Activated naive CD4-positive, alpha-beta T cell treated with Interleukin-2 at 50 U/mL for 16 hours (primary cell): ENCODE data around the gene ITGB8.

Experiments used
- DNase-seq: peaks from one replicate; pipeline ENCODE4 v3.0.0-alpha.2; 2020

Gene ITGB8

GRCh38 chr7:20310301-20310700, 20.4 kb upstream of the ITGB8 start:
- DNase-seq: no peak

- no peak for DNase-seq
Observed at GRCh38 chr7:20310963-20311742, 19.5 kb upstream of the ITGB8 start.

- no peak for DNase-seq
Observed at GRCh38 chr7:20311743-20312042, 19.0 kb upstream of the ITGB8 start.

GRCh38 chr7:20312562-20312961, 18.1 kb upstream of the ITGB8 start:
- DNase-seq: no peak

- DNase-seq: no peak
Observed at GRCh38 chr7:20313626-20314025, 17.1 kb upstream of the ITGB8 start.

- DNase-seq: no peak
Observed at GRCh38 chr7:20314198-20314597, 16.5 kb upstream of the ITGB8 start.

- no peak for DNase-seq
Observed at GRCh38 chr7:20316706-20317105, 14.0 kb upstream of the ITGB8 start.

GRCh38 chr7:20317413-20317812, 13.3 kb upstream of the ITGB8 start:
- no peak for DNase-seq

GRCh38 chr7:20318933-20319332, 11.8 kb upstream of the ITGB8 start:
- DNase-seq: no peak

GRCh38 chr7:20320322-20320721, 10.4 kb upstream of the ITGB8 start:
- DNase-seq: no peak

GRCh38 chr7:20320786-20321185, 9.9 kb upstream of the ITGB8 start:
- DNase-seq: no peak

GRCh38 chr7:20323595-20323994, 7.1 kb upstream of the ITGB8 start:
- no peak for DNase-seq

GRCh38 chr7:20326342-20326741, 4.4 kb upstream of the ITGB8 start:
- no peak for DNase-seq

- no peak for DNase-seq
Observed at GRCh38 chr7:20327055-20327454, 3.6 kb upstream of the ITGB8 start.

GRCh38 chr7:20328027-20328426, 2.7 kb upstream of the ITGB8 start:
- no peak for DNase-seq

GRCh38 chr7:20328692-20329091, 2.0 kb upstream of the ITGB8 start:
- no peak for DNase-seq

- no peak for DNase-seq
Observed at GRCh38 chr7:20329389-20330238, 1.1 kb upstream of the ITGB8 start.

- DNase-seq: peak; percentile 11
Observed at GRCh38 chr7:20330928-20331909, 519 bp downstream of the ITGB8 start.

- DNase-seq: no peak
Observed at GRCh38 chr7:20331910-20332813, 1.5 kb downstream of the ITGB8 start.

- DNase-seq: no peak
Observed at GRCh38 chr7:20338285-20338684, 7.6 kb downstream of the ITGB8 start.

- DNase-seq: no peak
Observed at GRCh38 chr7:20340839-20341238, 10.1 kb downstream of the ITGB8 start.

- DNase-seq: no peak
Observed at GRCh38 chr7:20343205-20343604, 12.5 kb downstream of the ITGB8 start.
